Neural progenitor cell (in vitro differentiated cells): ENCODE measurements around the gene CHCHD6. TPM values are rescaled to one million over a fixed set of nuclear protein-coding genes. Genes with fewer than 3 reads are reported as not detected.

Experiments
- DNase-seq: peaks from one replicate; pipeline ENCODE4 v3.0.0-alpha.2; 2016; ENCODE audit warnings: low spot score
- H2AFZ ChIP-seq: fragments of 200-600 bp; sonication (generic); replicated peaks from 2 replicates; pipeline ENCODE4 v1.6.1; 2016; ENCODE audit warnings: antibody characterized with exemption
- H3F3A ChIP-seq: fragments of 200-600 bp; sonication (generic); 2 replicates; pipeline ENCODE4 v1.6.1; 2016; ENCODE audit warnings: antibody characterized with exemption, low read depth
- H3K27ac ChIP-seq: fragments of 200-600 bp; sonication (generic); 2 replicates; pipeline ENCODE4 v1.5.1; 2016; ENCODE audit warnings: mild to moderate bottlenecking
- H3K27me3 ChIP-seq: fragments of 200-600 bp; sonication (generic); 2 replicates; pipeline ENCODE4 v1.6.1; 2016; ENCODE audit warnings: mild to moderate bottlenecking, moderate library complexity
- H3K36me3 ChIP-seq: fragments of 200-600 bp; sonication (generic); 2 replicates; pipeline ENCODE4 v1.5.1; 2016
- H3K4me1 ChIP-seq: fragments of 200-600 bp; sonication (generic); 2 replicates; pipeline ENCODE4 v1.6.1; 2016; ENCODE audit warnings: mixed run types
- H3K4me2 ChIP-seq: fragments of 200-600 bp; sonication (generic); 2 replicates; pipeline ENCODE4 v1.6.1; 2016
- H3K4me3 ChIP-seq: fragments of 200-600 bp; sonication (generic); 2 replicates; pipeline ENCODE4 v1.5.1; 2016
- H3K79me2 ChIP-seq: fragments of 200-600 bp; sonication (generic); 2 replicates; pipeline ENCODE4 v1.6.1; 2016; ENCODE audit warnings: low read depth
- H3K9ac ChIP-seq: fragments of 200-600 bp; sonication (generic); 2 replicates; pipeline ENCODE4 v1.6.1; 2016
- H3K9me3 ChIP-seq: fragments of 200-600 bp; sonication (generic); 2 replicates; pipeline ENCODE4 v1.5.1; 2016; ENCODE audit warnings: low read depth
- H4K20me1 ChIP-seq: fragments of 200-600 bp; sonication (generic); 2 replicates; pipeline ENCODE4 v1.6.1; 2016; ENCODE audit warnings: low read depth
- H3K27ac Mint-ChIP-seq: 3 replicates; pipeline ENCODE4 v1.8.0; 2021; ENCODE audit warnings: mixed read lengths
- H3K27me3 Mint-ChIP-seq: 2 replicates; pipeline ENCODE4 v1.8.0; 2022; ENCODE audit warnings: low read depth, mild to moderate bottlenecking, inconsistent platforms, moderate library complexity, mixed read lengths; ENCODE audit not compliant: insufficient read depth
- H3K36me3 Mint-ChIP-seq: 3 replicates; pipeline ENCODE4 v1.8.0; 2021; ENCODE audit warnings: mixed read lengths
- H3K4me1 Mint-ChIP-seq: 3 replicates; pipeline ENCODE4 v1.8.0; 2021; ENCODE audit warnings: mixed read lengths
- H3K4me3 Mint-ChIP-seq: 3 replicates; pipeline ENCODE4 v1.8.0; 2021; ENCODE audit warnings: mild to moderate bottlenecking, moderate library complexity, mixed read lengths
- H3K9me3 Mint-ChIP-seq: 3 replicates; pipeline ENCODE4 v1.8.0; 2020; ENCODE audit warnings: mixed read lengths
- CTCF ChIP-seq: fragments of 200-600 bp; sonication (generic); IDR thresholded peaks from 2 replicates; pipeline ENCODE4 v1.5.1; 2017; ENCODE audit warnings: antibody characterized with exemption, mild to moderate bottlenecking
- EZH2 ChIP-seq: fragments of 200-600 bp; sonication (generic); IDR thresholded peaks from 2 replicates; pipeline ENCODE4 v1.6.1; 2017; ENCODE audit warnings: antibody characterized with exemption, mild to moderate bottlenecking, moderate library complexity
- EZH2phosphoT487 ChIP-seq: fragments of 200-600 bp; sonication (generic); IDR thresholded peaks from 2 replicates; pipeline ENCODE4 v1.6.1; 2017; ENCODE audit warnings: antibody characterized with exemption
- total RNA-seq: library from RNA; depleted of rRNA; stranded (reverse); fragments of >200 nt; gene quantifications from 2 replicates; pipeline ENCODE4 v1.2.3, GENCODE V29; 2015; ENCODE audit warnings: low replicate concordance

Gene CHCHD6
- total RNA-seq, 1 donor from 2014 or later: 35.7 TPM

- Histone ChIP-seq H3K4me1 (peaks cover 18% of the 10 kb centered on the region), H3K9me3 (no peaks in the 10 kb centered on the region), H3F3A (peaks cover 16% of the 10 kb centered on the region), H2AFZ (no peak overlapping the region), H3K27me3 (no peaks in the 10 kb centered on the region), H3K4me3 (no peak overlapping the region), H4K20me1 (peaks cover 10% of the 10 kb centered on the region), H3K79me2 (no peaks in the 10 kb centered on the region), H3K4me2 (no peak overlapping the region), H3K27ac (no peak overlapping the region), H3K36me3 (no peaks in the 10 kb centered on the region), H3K9ac (no peak overlapping the region)
- Mint-ChIP-seq H3K27ac (peak overlapping the region; percentile 69), H3K36me3 (peaks cover 9% of the 10 kb centered on the region), H3K4me3 (no peak overlapping the region), H3K27me3 (peaks cover 3% of the 10 kb centered on the region), H3K9me3 (peaks cover 8% of the 10 kb centered on the region), H3K4me1 (peaks cover 26% of the 10 kb centered on the region)
- no peak for TF ChIP-seq CTCF
- TF ChIP-seq EZH2phosphoT487: no peak
- no peak for TF ChIP-seq EZH2
- DNase-seq: no peak
Measured at GRCh38 chr3:126817781-126818180, 113.7 kb downstream of the CHCHD6 start.

- peaks cover 10% of the 10 kb centered on the region for H3K36me3 Mint-ChIP-seq
- H3K4me1 Mint-ChIP-seq: peaks cover 26% of the 10 kb centered on the region
- Histone ChIP-seq H3F3A (peaks cover 16% of the 10 kb centered on the region), H3K79me2 (no peaks in the 10 kb centered on the region), H3K27ac (no peak overlapping the region), H3K9ac (no peak overlapping the region), H3K4me1 (peaks cover 18% of the 10 kb centered on the region), H2AFZ (no peak overlapping the region), H3K9me3 (no peaks in the 10 kb centered on the region), H3K4me2 (no peak overlapping the region), H4K20me1 (peaks cover 10% of the 10 kb centered on the region), H3K36me3 (no peaks in the 10 kb centered on the region), H3K27me3 (no peaks in the 10 kb centered on the region), H3K4me3 (no peak overlapping the region)
- peaks cover 10% of the 10 kb centered on the region for H3K9me3 Mint-ChIP-seq
- peak overlapping the region; percentile 69 for H3K27ac Mint-ChIP-seq
- no peak for TF ChIP-seq CTCF
- no peak for TF ChIP-seq EZH2phosphoT487
- TF ChIP-seq EZH2: no peak
- H3K27me3 Mint-ChIP-seq: peaks cover 3% of the 10 kb centered on the region
- no peak overlapping the region for H3K4me3 Mint-ChIP-seq
- DNase-seq: no peak
Measured at GRCh38 chr3:126818400-126819095, 114.5 kb downstream of the CHCHD6 start.

GRCh38 chr3:126826693-126827092 is 122.7 kb downstream of the CHCHD6 start:
- Histone ChIP-seq H3K9me3 (no peaks in the 10 kb centered on the region), H3K4me3 (no peak overlapping the region), H2AFZ (no peak overlapping the region), H3F3A (no peaks in the 10 kb centered on the region), H3K4me2 (no peak overlapping the region), H3K4me1 (no peaks in the 10 kb centered on the region), H3K79me2 (no peaks in the 10 kb centered on the region), H3K27ac (no peak overlapping the region), H3K9ac (no peak overlapping the region), H3K36me3 (no peaks in the 10 kb centered on the region), H4K20me1 (no peaks in the 10 kb centered on the region), H3K27me3 (no peaks in the 10 kb centered on the region)
- Mint-ChIP-seq H3K9me3 (peaks cover 7% of the 10 kb centered on the region), H3K27me3 (peaks cover 6% of the 10 kb centered on the region), H3K4me1 (peaks cover 4% of the 10 kb centered on the region), H3K36me3 (peaks cover 5% of the 10 kb centered on the region), H3K4me3 (no peak overlapping the region), H3K27ac (no peak overlapping the region)
- TF ChIP-seq CTCF (no peak), EZH2phosphoT487 (no peak), EZH2 (no peak)
- DNase-seq: no peak
